ENCODE results near the gene TM7SF2.

The TM7SF2 gene

DNA sequence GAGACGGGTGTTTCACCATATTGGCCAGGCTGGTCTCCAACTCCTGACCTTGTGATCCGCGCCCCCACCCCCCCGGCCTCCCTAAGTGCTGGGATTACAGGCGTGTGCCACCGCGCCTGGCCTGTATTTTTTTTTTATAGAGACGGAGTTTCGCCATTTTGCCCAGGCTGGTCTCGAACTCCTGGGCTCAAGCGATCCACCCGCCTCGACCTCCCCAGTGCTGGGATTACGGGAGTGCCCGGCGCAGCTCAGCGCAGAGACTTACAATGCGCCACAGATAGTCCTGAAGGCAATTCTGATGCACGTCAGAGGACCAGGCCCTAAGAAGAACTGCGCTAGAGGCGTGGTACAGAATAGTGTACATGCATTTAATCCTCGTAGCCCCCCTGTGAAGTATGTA, 16.2 kb upstream of the TM7SF2 start:
- H2AFZ ChIP-seq (ENCODE audit: low read depth, low read length, severe bottlenecking) = peak overlapping the region; percentile 89
- no peaks in the 10 kb centered on the region for H3K9me3 ChIP-seq (ENCODE audit: insufficient read depth, low read length)
- H4K20me1 ChIP-seq (ENCODE audit: low read depth, low read length) = no peaks in the 10 kb centered on the region
- H3K27me3 ChIP-seq (ENCODE audit: low read length) = no peaks in the 10 kb centered on the region
- H3K79me2 ChIP-seq (ENCODE audit: insufficient read depth, low read length) = peaks cover 33% of the 10 kb centered on the region
- peak overlapping the region; percentile 82 for H3K4me3 ChIP-seq (ENCODE audit: insufficient read depth, low read length, poor library complexity, severe bottlenecking)
- no peaks in the 10 kb centered on the region for H3K9me2 ChIP-seq (replicated peaks; ENCODE audit: insufficient read depth, low read length)
- peak overlapping the region; percentile 77 for H3K9ac ChIP-seq (ENCODE audit: low read length)
- TF ChIP-seq, protein P1, sequence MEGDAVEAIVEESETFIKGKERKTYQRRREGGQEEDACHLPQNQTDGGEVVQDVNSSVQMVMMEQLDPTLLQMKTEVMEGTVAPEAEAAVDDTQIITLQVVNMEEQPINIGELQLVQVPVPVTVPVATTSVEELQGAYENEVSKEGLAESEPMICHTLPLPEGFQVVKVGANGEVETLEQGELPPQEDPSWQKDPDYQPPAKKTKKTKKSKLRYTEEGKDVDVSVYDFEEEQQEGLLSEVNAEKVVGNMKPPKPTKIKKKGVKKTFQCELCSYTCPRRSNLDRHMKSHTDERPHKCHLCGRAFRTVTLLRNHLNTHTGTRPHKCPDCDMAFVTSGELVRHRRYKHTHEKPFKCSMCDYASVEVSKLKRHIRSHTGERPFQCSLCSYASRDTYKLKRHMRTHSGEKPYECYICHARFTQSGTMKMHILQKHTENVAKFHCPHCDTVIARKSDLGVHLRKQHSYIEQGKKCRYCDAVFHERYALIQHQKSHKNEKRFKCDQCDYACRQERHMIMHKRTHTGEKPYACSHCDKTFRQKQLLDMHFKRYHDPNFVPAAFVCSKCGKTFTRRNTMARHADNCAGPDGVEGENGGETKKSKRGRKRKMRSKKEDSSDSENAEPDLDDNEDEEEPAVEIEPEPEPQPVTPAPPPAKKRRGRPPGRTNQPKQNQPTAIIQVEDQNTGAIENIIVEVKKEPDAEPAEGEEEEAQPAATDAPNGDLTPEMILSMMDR (IDR thresholded peaks at IDR 0.05; ENCODE audit: insufficient read depth, low read length, poor library complexity, severe bottlenecking) = no peak
- TF ChIP-seq EZH2phosphoT487 (conservative IDR thresholded peaks at IDR 0.05; ENCODE audit: low read length) = no peak
- H3K27ac ChIP-seq (ENCODE audit: low read depth, low read length) = no peak overlapping the region
- H3F3A ChIP-seq (ENCODE audit: insufficient read depth) = peaks cover 9% of the 10 kb centered on the region
- H3K4me2 ChIP-seq (ENCODE audit: low read depth, low read length, poor library complexity, severe bottlenecking) = peak overlapping the region; percentile 76
- peaks cover 6% of the 10 kb centered on the region; the same call in 1 of the 2 replicates for H3K36me3 ChIP-seq (ENCODE audit: low read length)

- Histone ChIP-seq H3K9me3 (ENCODE audit: insufficient read depth, low read length) (no peaks in the 10 kb centered on the region), H3F3A (ENCODE audit: insufficient read depth) (peaks cover 9% of the 10 kb centered on the region), H3K4me3 (ENCODE audit: insufficient read depth, low read length, poor library complexity, severe bottlenecking) (peak within 1 kb of the TSS; percentile 82), H3K9ac (ENCODE audit: low read length) (peak within 1 kb of the TSS; percentile 77), H4K20me1 (ENCODE audit: low read depth, low read length) (no peaks in the 10 kb centered on the region), H3K27me3 (ENCODE audit: low read length) (no peaks in the 10 kb centered on the region), H3K79me2 (ENCODE audit: insufficient read depth, low read length) (peaks cover 33% of the 10 kb centered on the region), H3K36me3 (ENCODE audit: low read length) (peaks cover 6% of the 10 kb centered on the region; the same call in 1 of the 2 replicates), H2AFZ (ENCODE audit: low read depth, low read length, severe bottlenecking) (peak within 1 kb of the TSS; percentile 89), H3K27ac (ENCODE audit: low read depth, low read length) (peak within 1 kb of the TSS; percentile 53), H3K9me2 (replicated peaks; ENCODE audit: insufficient read depth, low read length) (no peaks in the 10 kb centered on the region), H3K4me2 (ENCODE audit: low read depth, low read length, poor library complexity, severe bottlenecking) (peak within 1 kb of the TSS; percentile 76)
- TF ChIP-seq EZH2phosphoT487 (conservative IDR thresholded peaks at IDR 0.05; ENCODE audit: low read length) = no peak
- TF ChIP-seq, protein P1 (IDR thresholded peaks at IDR 0.05; ENCODE audit: insufficient read depth, low read length, poor library complexity, severe bottlenecking) = no peak
Measured at GRCh38 chr11:65095974-65096806, 15.5 kb upstream of the TM7SF2 start, which contains the start of gene VPS51. VPS51 (plus strand) TSS chr11:65096214; CDS start chr11:65096251, 37 bp downstream.

DNA sequence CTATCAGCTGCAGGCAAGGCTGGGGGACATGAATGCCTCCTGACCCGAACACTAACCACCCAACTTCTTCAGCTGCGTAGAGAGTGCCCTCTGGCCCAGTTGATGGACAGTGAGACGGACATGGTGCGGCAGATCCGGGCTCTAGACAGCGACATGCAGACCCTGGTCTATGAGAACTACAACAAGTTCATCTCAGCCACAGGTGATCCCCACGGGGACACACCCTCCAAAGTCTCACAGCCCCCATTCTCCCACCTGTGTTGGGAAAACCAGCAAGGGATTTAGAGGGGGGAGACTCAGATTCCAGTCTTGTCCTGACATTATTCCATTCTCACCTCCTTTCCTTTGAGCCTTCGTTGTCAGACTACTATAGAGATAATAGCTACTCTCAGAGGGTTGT, 14.7 kb upstream of the TM7SF2 start:
- H2AFZ ChIP-seq (ENCODE audit: low read depth, low read length, severe bottlenecking) = no peak overlapping the region
- peak overlapping the region; percentile 77 for H3K9ac ChIP-seq (ENCODE audit: low read length)
- H4K20me1 ChIP-seq (ENCODE audit: low read depth, low read length) = no peaks in the 10 kb centered on the region

More for the DNA sequence above, 14.7 kb upstream of the TM7SF2 start:
- Histone ChIP-seq H3K4me2 (ENCODE audit: low read depth, low read length, poor library complexity, severe bottlenecking) (peak overlapping the region; percentile 76), H3K36me3 (ENCODE audit: low read length) (peaks cover 6% of the 10 kb centered on the region; the same call in 1 of the 2 replicates), H3K4me3 (ENCODE audit: insufficient read depth, low read length, poor library complexity, severe bottlenecking) (peak overlapping the region; percentile 82), H3K27me3 (ENCODE audit: low read length) (no peaks in the 10 kb centered on the region), H3K9me2 (replicated peaks; ENCODE audit: insufficient read depth, low read length) (no peaks in the 10 kb centered on the region), H3F3A (ENCODE audit: insufficient read depth) (peaks cover 7% of the 10 kb centered on the region), H3K79me2 (ENCODE audit: insufficient read depth, low read length) (peaks cover 33% of the 10 kb centered on the region), H3K27ac (ENCODE audit: low read depth, low read length) (no peak overlapping the region; the same call in 1 of the 2 replicates), H3K9me3 (ENCODE audit: insufficient read depth, low read length) (no peaks in the 10 kb centered on the region)
- TF ChIP-seq, protein P1 (IDR thresholded peaks at IDR 0.05; ENCODE audit: insufficient read depth, low read length, poor library complexity, severe bottlenecking) = no peak
- no peak for TF ChIP-seq EZH2phosphoT487 (conservative IDR thresholded peaks at IDR 0.05; ENCODE audit: low read length)

Measured in SU-DHL-6 (cell line).